Stimulated activated CD4-positive, alpha-beta T cell treated with anti-CD3 and anti-CD28 coated beads, Interleukin-1b, Interleukin-23, amount 100 ng/mL, for 4 hours (primary cell): Measurements from ENCODE around the gene ACKR3.

Source experiments
- DNase-seq, 2 donors: peaks; one replicate each; pipeline ENCODE4 v3.0.0-alpha.2; 2020; ENCODE audit warnings: low read depth in 2 of 2

Gene ACKR3

GRCh38 chr2:236584521-236585384 is 15.1 kb downstream of the ACKR3 start:
- DNase-seq: no peak

GRCh38 chr2:236585966-236586365 is 16.3 kb downstream of the ACKR3 start:
- DNase-seq: no peak

- DNase-seq: no peak
Measured at GRCh38 chr2:236587861-236588815, 18.5 kb downstream of the ACKR3 start.

DNA sequence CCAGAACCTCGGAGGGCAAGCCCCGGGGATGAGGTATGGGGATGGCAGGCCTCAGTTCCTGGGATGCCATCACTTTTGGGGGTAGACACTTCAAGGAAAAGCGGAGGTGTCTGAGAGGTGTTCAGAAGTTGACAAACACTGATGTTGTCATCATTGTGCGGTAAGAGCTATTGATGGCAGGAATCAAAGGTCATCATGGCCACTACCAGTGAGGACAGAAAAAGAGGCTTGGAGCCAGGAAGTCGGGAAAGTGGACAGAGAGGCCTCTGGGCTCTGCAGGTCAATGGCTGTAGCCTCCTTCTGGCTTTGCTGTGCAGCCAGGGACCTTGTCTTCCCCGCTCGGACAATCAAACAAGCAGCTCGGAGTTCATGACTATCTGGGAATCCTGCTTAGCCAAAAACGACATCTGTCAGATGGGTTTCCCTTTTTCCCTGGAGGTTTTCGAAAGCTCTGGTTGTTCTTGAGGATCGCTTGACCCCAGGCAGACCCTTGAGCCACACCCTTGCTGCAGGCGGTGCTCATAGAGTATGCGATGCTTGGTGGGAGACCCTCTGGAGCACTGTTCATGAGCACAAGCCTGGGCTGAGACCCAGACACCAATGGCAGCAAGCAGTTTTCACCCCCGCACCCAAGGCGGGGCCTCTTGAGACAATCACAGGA is 19.4 kb downstream of the ACKR3 start:
- DNase-seq: no peak

DNA sequence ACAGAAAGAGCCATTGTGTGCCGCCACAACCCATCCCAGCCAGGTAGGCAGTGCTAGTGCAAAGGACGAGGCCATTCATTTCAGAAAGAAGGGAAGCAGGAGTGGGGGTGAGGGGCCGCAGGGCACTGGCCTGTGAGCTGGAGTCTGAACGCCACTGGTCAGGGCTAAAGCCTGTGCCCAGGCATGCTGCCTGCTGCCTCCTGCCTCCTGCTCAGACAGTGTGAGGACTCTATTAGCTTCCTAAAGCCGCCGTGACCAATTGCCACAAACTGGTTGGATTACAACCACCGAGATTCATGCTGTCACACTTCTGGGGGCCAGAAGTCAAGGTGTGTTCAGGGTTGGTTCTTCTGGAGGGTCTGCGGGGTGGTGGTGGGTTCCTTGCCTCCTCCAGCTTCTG is 21.2 kb downstream of the ACKR3 start:
- no peak for DNase-seq

DNA sequence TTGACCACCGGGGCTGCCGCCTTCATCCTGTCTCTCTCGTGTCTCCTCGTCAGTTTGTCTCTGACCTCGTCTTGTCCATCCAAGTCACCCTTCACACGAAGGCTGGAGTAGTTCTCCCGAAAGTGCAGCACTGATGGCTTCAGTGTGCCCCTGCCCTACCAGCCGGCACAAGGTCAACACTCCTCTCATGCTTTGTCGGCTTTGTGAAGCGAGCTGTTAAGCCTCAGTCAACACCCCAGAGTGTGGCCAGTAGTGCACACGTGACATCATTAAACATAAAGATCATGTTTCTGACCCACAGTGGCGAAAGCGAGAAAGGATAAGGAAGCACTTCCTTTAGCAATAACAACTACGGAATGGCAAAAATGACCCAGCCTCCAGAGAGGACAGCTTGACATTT is 23.2 kb downstream of the ACKR3 start:
- DNase-seq: no peak

GRCh38 chr2:236593531-236593930 is 23.9 kb downstream of the ACKR3 start:
- no peak for DNase-seq

DNA sequence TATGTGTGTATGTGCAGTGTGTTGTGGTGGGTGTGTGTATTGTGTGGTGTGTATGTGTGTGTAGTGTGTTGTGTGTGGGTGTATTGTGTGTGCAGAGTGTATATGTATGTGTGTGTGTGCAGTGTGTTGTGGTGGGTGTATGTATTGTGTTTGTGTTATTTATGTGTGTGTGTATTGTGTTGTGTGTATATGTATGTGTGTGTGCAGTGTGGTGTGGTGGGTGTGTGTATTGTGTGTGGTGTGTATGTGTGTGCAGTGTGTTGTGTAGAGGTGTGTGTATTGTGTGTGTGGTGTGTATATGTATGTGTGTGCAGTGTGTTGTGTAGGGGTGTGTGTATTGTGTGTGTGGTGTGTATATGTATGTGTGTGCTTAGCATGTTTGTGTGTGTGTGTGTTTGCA is 24.3 kb downstream of the ACKR3 start:
- DNase-seq: no peak

GRCh38 chr2:236597629-236598028 is 28.0 kb downstream of the ACKR3 start:
- no peak for DNase-seq

DNA sequence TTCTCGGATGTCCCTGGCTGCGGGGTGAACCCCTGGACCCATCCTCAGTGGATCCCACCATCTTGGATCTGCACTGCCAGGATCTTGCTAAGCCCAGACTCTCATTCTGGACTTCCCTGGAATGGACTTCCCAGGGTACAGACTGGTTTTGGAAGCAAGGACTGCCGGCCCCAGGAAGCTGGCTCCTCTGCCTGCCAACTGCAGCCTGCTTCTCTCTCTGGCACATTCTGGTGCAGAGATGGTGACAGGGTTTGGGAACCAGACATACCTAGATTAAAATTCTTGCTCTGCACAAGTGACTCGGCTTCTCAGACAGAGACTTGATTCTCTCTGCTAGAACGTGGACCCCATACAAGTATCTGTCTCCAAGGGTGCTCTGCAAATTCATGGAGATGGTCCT is 29.4 kb downstream of the ACKR3 start:
- DNase-seq: no peak

DNA sequence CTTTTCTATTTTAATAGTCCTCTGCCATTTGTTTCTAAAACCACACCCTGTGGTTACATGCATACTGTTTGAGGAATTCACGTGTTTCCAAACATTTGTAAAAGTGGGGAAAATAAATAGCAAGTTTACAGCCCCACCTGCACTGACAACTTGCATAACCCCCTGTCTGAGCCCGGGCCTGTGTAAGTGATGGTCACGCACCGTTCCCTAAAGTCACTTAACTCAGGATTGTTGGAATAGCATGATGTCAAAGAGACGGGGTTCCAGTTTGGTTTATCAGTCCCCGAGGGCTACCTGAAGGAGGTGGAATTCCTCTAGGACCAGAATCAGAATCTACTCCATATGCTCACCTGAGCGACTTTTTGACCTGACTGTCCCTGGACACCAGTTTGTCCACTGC is 30.5 kb downstream of the ACKR3 start:
- DNase-seq: no peak

DNA sequence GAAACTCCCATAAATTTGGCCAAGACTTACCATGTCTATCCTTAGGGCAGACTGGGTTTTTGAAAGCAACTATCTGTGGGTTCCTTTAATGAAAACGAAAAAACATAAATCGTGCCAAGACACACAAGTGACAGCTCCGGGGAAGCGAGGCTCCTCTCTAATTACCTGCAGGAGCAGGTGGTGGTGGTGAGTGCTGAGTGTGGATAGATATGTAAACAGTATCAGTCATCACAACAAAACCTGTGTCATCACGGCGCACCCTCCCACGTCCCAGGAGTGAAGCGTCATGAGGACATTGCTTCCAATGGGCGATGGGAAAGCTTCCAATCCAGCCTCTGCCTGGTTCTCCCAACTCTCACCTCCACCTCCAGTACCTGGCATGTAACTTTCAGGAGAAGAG is 31.3 kb downstream of the ACKR3 start:
- no peak for DNase-seq

DNA sequence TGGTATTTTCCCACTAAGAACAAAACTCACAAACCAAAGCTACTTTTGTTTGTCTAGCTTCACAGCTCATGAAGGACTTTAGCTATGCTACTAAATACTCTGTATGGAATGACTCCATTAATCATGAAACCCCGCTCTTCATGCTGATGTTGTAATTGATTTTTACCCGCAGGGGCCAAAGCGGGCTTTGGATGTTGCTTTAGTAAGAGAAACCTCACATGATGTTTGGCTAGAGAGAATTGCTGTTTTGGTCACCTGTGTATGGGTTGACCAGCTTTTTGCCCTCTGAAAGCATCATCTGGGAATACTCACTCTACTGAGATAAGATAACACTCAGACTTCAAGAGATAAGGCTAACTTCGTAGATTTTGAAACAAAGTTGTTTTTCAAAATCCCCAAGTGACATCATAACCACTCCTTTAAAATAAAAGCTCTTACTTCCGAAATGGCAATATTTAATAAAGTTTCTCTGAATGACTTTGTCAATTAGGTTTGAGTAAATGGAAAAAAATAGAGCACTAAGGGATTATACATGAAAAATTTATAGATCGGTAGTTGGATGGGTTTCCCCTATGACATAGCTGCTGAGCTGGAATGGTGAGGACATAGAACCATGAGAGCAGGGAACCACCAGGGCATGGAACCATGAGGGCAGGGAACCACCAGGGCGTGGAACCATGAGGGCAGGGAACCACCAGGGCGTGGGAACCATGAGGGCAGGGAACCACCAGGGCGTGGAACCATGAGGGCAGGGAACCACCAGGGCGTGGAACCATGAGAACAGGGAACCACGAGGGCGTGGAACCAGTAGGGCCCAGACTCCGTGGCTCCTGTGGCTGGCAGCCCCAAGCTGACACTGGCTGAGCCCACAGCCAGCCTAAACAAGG is 31.9 kb downstream of the ACKR3 start:
- DNase-seq: no peak

DNA sequence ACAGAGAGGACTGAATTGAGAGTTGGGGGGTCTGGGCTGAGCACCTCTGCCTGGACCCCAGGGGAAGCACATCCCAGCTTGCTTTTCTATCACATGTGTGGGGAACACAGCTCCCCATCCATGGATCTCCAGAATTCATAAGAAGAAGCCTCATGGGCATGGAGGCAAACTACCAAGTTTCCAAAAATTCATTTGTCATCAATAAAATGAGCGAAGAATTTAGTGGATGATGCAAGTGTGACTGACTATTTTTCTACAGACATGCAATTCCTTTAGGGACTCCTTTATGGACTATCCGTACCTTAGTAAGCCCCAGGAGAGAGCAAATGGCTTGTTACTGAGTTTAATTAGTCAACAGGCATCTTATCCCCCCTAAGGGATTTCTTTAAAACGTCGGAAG is 33.1 kb downstream of the ACKR3 start:
- DNase-seq: no peak

DNA sequence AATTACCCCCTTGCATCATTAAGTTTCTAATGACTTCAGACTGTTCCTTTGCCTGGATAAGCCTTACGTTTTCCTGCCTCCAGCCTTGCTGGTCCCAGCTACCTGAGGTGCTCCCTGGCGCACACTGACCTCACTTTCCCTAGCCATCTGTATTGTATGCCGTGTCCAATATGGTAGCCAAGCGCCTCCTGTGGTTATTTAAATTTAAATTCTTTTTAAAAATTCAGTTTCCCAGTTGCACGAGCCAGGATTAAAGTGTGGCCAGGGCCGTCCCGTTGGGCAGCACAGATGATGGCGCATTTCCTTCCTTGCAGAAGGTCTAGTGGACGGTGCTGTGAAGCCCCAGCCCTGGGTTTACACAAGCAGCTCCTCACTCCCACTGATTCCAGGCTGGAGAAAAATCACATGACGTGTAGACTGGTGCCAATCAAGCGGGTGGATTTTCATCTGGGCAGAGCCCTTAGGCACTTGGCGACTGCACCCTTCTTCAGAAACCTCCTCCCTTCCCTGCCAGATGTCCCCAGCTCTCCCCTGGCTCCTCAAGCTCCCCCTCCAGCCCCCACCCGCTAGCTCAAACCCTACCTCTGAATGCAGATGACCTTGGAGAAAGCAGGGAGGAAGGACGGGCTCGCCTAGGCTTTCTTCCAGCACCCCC is 33.9 kb downstream of the ACKR3 start:
- DNase-seq: no peak

DNA sequence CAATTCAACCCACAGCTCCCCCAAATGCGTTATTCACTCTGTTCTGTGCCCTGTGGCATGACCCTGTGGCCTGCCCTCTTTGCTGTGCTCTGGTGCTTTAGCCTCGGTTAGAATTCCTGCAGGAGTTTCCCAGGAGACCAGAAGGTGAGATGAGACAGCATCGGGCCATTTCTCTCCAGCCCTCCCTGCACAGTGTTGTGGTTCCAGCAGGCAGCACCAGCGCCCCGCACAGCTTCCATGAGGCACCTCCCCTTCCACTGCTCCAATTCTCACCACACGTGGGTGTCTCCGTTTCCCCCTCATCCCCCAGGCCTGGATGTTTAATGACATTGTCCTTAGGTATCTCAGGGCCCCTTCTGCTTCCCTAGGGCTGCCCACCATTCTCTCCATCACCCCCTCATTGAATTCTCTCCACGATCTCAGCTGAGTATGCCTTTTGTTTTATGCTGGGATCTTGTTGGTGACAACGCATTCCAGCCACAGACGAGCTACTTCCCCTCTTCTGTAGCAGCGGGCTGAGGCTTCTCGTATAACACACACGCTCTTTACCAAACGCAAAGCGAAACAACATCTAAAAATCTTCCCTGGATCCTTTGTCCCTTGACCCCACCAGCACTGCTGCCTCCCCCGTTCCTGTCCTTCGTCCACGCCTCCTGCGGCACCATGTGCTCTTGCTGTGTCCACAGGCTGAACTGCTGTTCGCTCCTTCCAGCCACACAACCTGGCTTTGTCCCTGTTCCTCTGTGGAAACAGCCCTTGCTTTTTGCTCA is 35.1 kb downstream of the ACKR3 start:
- no peak for DNase-seq

DNA sequence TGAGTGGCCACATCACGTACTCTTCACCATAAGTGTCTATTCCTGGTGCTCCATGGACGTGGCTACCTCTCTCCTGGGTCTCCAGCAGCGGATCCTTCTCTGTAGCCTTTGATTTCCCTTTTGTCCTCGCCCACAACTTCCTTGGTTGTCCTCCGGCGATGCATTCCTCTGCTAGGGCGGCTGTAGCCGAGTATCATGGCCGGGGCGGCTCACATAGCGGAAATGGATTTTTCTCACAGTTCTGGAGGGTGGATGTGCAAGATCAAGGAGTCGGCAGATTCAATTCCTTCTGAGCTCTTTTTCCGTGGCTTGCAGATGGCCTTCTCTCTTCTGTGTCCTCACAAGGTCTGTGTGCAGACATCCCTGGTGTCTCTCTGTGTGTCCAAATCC is 35.7 kb downstream of the ACKR3 start:
- no peak for DNase-seq

GRCh38 chr2:236606023-236606422 is 36.4 kb downstream of the ACKR3 start:
- no peak for DNase-seq

DNA sequence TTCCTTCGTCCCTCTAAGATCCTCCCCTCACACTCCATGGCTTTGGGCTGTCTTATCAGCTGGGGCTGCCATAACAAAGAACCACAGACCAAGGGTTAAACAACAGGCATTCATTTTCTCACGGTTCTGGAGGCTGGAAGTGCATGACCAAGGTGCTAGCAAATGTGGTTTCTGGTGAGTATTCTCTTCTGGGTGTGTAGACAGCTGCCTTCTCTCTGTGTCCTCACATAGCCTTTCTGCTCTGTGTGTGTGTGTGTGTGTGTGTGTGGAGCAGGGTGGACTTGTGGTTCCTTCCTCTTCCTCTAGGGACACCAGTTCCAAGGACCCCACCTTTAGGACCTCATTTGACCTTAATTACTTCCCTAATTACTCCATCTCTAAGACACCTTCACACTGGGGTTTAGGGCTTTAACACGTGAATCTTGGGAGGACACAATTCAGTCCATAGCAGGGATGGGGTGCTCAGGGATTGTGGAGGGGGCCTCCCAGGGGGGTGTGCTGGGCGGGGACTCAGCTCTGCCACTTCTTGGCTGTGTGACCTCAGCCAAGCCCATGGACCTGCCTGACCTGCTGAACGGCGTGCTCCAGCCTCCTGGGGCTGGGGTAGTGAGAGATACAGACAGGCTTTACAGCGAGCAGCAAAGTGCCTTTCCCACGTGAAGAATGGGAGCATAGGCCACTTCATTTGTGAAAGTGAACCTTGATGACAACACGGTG is 38.0 kb downstream of the ACKR3 start:
- DNase-seq: no peak
